DMS53 treated with DMSO at 0.1 percent for 48 hours (cell line): ENCODE data around the gene CHRDL2.
A peak's percentile ranks its signal among the peaks of the same experiment; 100 is the strongest.

Experiments
- DNase-seq: peaks from one replicate; lab custom pipeline; 2025; ENCODE audit not compliant: unreplicated experiment; lab: John Stamatoyannopoulos, UW

Gene CHRDL2

DNA sequence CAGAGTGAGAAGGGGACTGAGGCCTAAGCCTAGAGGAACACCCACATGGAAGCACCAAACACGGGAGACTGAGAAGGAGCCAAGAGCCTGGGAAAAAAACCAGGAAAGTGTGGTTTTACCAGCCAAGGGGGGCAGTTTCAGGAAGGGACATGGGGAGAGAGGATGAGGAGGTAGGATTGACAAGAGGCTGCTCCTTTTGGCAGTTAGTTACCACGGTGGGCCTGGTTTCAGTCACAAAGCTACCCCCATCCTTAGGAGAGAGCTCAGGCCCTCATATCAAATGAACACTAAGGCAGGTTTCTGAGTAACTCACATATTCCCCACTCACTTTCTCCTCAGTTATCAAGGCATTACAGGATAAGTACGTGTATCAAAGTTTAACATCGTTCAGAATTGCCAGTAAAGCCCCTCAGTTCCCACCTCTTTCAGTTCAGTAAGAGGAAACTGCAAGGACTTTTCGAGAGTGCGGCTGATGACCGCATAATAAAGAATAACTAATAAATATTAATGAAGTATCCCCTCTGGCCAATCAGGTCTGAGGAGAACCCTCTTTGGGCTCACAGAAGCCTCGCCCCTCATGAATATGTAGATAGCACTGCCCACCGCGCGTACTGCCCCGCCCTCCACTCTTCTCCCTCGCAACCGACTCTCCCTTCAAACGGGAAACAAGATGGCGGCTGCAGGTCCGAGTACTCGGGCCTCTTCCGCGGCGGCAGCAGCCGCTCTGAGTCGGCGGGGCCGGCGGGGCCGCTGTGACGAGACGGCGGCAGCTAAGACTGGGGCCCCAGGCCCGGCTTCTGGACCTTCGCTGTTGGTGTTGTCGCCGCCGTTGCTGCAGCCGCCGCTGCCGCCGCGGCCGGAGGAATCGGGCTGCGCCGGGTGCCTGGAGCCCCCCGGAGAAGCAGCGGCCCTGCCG is 17.2 kb upstream of the CHRDL2 start, which contains the start of gene RNF169:
TSS of gene RNF169 (plus strand) at position 639 of the 916 bp plus-strand sequence. CDS start at position 671, 32 bp downstream.
- peak; percentile 100 for DNase-seq

GRCh38 chr11:74746868-74747267 is 15.6 kb upstream of the CHRDL2 start:
- no peak for DNase-seq

GRCh38 chr11:74744277-74744676 is 13.1 kb upstream of the CHRDL2 start:
- DNase-seq = no peak

DNA sequence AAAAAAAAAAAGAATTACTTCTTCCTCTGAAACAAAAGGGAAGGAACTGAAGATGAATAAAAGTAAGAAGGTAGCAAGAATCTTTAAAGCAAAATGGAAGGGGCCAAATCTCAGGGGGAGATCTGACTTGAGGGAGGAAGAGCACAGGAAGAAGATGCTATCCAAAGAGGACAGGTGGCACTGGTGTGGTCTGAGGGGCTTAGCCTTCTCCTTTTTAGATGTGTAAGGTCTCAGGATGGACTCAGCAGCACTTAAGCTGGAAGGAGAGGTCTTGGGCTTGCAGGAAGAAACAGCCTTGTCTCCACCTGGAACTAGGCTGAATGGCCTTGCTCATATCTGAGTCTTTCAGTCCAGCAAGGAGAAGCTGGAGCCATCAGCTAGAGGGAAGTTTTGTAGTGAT is 12.4 kb upstream of the CHRDL2 start:
- no peak for DNase-seq

- no peak for DNase-seq
These were observed 10.8 kb upstream of the CHRDL2 start for GRCh38 chr11:74742070-74742469.

- peak; percentile 88 for DNase-seq
These were observed 8.5 kb upstream of the CHRDL2 start for GRCh38 chr11:74739546-74740270.

DNA sequence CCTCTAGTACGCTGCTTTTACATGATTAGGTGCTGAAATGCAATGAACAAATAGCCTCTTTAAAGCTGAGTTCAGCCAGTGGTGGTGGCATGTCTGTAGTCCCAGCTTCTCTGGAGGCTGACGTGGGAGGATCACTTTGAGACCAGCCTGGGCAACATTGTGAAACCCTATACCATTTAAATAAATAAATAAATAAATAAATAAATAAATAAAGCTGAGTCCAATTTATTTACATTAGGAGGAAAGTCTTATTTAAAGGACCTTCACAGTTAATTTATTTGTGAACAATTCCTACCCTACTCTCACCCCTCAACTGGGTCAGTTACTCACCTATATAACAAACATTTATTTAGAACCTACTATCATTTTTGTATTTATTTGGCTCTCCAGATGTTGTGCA is 4.8 kb upstream of the CHRDL2 start:
- DNase-seq = no peak

GRCh38 chr11:74735365-74735928 is 4.2 kb upstream of the CHRDL2 start:
- DNase-seq = no peak

- DNase-seq = peak; percentile 26
These were observed 3.3 kb upstream of the CHRDL2 start for GRCh38 chr11:74734559-74734925.

- no peak for DNase-seq
These were observed 510 bp downstream of the CHRDL2 start for GRCh38 chr11:74730571-74731260.

DNA sequence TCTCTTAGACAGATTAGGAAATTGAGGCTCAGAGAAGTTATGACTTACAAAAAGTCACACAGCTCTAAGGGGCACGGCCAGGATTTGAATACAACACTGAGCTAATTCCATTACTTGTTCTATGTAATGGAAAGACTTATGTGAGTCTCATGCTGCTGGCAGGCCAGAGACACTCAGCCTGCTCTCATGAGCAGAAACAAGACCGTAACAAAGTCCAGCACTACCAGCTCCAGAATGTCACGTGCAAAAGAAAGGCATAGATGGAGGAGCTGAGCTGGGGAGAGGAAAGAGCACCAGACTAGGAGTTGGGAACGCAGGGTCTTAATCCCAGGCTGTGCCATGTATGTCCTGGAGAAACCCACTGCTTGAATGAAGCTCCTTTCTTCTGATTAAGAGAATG is 1.8 kb downstream of the CHRDL2 start:
- DNase-seq = no peak

DNA sequence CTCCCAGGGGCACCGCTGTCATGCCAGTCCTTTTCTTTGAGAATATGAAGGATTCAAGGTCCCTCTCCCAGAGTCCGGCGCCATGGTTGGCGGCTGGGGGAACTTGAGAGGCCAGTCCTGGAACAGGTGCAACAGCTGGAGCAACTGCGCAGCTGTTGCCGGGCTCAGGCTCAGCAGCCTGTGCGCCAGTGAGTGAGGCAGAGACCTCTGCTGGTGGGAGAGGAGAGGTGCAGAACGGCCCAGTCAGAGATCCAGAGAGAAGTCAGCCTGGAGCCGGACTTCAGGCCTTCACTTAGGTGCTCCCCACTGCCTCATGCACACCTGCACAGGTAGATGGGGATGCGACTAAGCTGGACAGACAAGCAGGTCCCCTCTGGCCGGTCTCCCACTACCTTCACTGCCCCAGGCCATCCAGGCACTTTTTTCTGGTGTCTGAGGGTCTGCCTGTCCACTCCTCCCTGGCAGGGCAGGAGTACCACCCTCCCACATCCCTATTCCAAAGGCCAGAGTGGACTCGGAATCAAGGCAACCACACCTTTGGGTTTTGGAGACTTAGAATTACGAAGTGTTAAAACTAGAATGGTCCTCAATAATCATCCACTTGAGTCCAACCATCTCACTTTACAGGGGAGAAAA is 4.6 kb downstream of the CHRDL2 start:
- DNase-seq = peak; percentile 98

- no peak for DNase-seq
These were observed 5.5 kb downstream of the CHRDL2 start for GRCh38 chr11:74725701-74726100.

- DNase-seq = no peak
These were observed 7.7 kb downstream of the CHRDL2 start for GRCh38 chr11:74723511-74723910.

- no peak for DNase-seq
These were observed 9.8 kb downstream of the CHRDL2 start for GRCh38 chr11:74721479-74721835.

DNA sequence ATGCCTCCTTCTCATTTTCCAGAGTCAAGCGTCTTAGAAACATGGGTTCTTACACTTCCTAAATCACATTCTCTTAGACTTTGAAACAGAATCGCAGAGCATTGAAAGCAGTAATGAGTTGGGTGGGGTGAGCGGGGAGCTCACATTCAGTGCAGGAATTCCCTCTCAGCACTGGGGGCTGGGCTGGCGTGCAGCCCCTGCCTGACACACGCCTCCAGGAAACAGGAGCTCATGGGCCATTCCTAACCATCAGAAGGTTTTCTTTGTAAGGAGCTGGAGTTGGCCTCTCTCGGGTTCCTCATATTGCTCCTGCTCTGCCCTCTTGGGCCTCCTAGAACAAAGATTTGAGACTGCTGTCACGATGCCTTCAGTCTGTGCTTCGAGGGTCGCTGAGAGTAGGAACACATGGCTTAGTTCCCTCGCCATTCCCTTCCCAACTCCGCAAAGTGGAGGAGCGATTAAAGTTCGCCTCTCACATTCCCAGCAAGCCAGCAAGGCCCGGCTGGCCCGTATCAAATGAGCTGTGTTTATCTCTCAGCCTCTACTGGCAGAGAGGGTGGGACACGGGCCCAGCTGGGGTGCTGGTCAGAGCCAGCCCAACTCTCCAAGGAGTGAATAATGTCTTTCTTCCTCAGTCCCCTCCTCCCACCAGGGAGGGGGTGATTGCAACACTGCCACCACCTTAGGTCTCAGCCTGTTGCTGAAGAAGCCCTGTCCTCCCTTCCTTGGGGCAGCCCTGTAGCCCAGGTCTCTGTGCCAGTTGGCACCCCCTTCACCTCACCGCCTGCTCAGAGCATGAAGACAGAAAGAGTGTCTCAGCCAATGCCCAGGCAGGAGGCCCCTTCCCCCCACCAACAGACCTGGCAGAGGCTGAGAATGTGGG is 10.4 kb downstream of the CHRDL2 start:
- DNase-seq = no peak

GRCh38 chr11:74719011-74719410 is 12.2 kb downstream of the CHRDL2 start:
- DNase-seq = no peak

- no peak for DNase-seq
These were observed 13.8 kb downstream of the CHRDL2 start for GRCh38 chr11:74717221-74717969.

GRCh38 chr11:74714904-74715303 is 16.3 kb downstream of the CHRDL2 start:
- DNase-seq = no peak
